Naive thymus-derived CD4-positive, alpha-beta T cell (primary cell): Measurements from ENCODE around the gene BCAP29. TPM values are rescaled to one million over a fixed set of nuclear protein-coding genes. Genes with fewer than 3 reads are reported as not detected.
A peak's percentile ranks its signal among the peaks of the same experiment; 100 is the strongest.

Source experiments
- ATAC-seq: fragments of 150-1000 bp; cut with Tn5 transposase; 2 replicates; pipeline ENCODE4 v1.10.0; 2021; ENCODE audit warnings: mild to moderate bottlenecking, moderate library complexity
- CTCF ChIA-PET: fragments of 350-600 bp; sonication (Branson Sonifier 250); formaldehyde crosslinking; loops from one replicate; lab custom pipeline; 2021; ENCODE audit warnings: antibody characterized with exemption; lab: Charles Lee
- POLR2A ChIA-PET: fragments of 350-600 bp; sonication (Branson Sonifier 250); formaldehyde crosslinking; loops from one replicate; lab custom pipeline; 2021; ENCODE audit warnings: antibody characterized with exemption, inconsistent platforms; lab: Charles Lee
- DNase-seq, 9 donors: peaks; one replicate each; pipeline versions ENCODE4 v3.0.0 to v3.0.0-alpha.2; 2020 to 2022; ENCODE audit warnings: mixed read lengths in 1 of 9
- H3K27ac ChIP-seq: one replicate; pipeline ENCODE4 v1.7.0; 2013; ENCODE audit warnings: mild to moderate bottlenecking, low read depth, low read length, moderate library complexity
- H3K27me3 ChIP-seq, 2 donors: one replicate each; pipeline ENCODE4 v1.7.0; 2013; ENCODE audit warnings: low read length in 2 of 2, mild to moderate bottlenecking in 2 of 2, moderate library complexity in 2 of 2; ENCODE audit not compliant: control insufficient read depth in 2 of 2, insufficient read depth in 2 of 2
- H3K36me3 ChIP-seq, 3 experiments: 1 replicate in 2 of 3; 2 replicates in 1 of 3; pipeline ENCODE4 v1.7.0; 2013; ENCODE audit warnings: low read length in 3 of 3, mild to moderate bottlenecking in 3 of 3, moderate library complexity in 1 of 3; ENCODE audit not compliant: insufficient read depth in 3 of 3, control insufficient read depth in 2 of 3
- H3K4me1 ChIP-seq, 2 donors: one replicate each; pipeline ENCODE4 v1.7.0; 2013; ENCODE audit warnings: low read length in 2 of 2, mild to moderate bottlenecking in 2 of 2, moderate library complexity in 1 of 2; ENCODE audit not compliant: control insufficient read depth in 2 of 2, insufficient read depth in 2 of 2
- H3K4me3 ChIP-seq: 2 replicates; pipeline ENCODE4 v1.7.0; 2013; ENCODE audit warnings: mild to moderate bottlenecking, low read length
- H3K9me3 ChIP-seq, 3 experiments: 1 replicate in 2 of 3; 2 replicates in 1 of 3; pipeline ENCODE4 v1.7.0; 2013; ENCODE audit warnings: low read length in 3 of 3; ENCODE audit not compliant: control insufficient read depth in 2 of 3
- H3K27ac Mint-ChIP-seq, 9 donors: one replicate each; pipeline ENCODE4 v1.8.0; 2020 to 2022; ENCODE audit warnings: mixed read lengths in 9 of 9, mild to moderate bottlenecking in 8 of 9, moderate library complexity in 5 of 9, inconsistent platforms in 2 of 9
- H3K27me3 Mint-ChIP-seq, 5 donors: one replicate each; pipeline ENCODE4 v1.8.0; 2021 to 2022; ENCODE audit warnings: mixed read lengths in 5 of 5, mild to moderate bottlenecking in 1 of 5
- H3K36me3 Mint-ChIP-seq, 5 donors: one replicate each; pipeline ENCODE4 v1.8.0; 2020 to 2022; ENCODE audit warnings: mixed read lengths in 5 of 5, mild to moderate bottlenecking in 3 of 5, inconsistent platforms in 1 of 5
- H3K4me1 Mint-ChIP-seq, 7 donors: one replicate each; pipeline ENCODE4 v1.8.0; 2020 to 2022; ENCODE audit warnings: mixed read lengths in 7 of 7, mild to moderate bottlenecking in 3 of 7, inconsistent platforms in 1 of 7
- H3K4me3 Mint-ChIP-seq, 10 donors: one replicate each; pipeline ENCODE4 v1.8.0; 2020 to 2022; ENCODE audit warnings: mild to moderate bottlenecking in 10 of 10, mixed read lengths in 10 of 10, moderate library complexity in 6 of 10, inconsistent platforms in 2 of 10
- H3K9me3 Mint-ChIP-seq, 11 donors: one replicate each; pipeline ENCODE4 v1.8.0; 2020 to 2022; ENCODE audit warnings: mixed read lengths in 11 of 11, mild to moderate bottlenecking in 4 of 11, inconsistent platforms in 1 of 11, moderate library complexity in 1 of 11
- intact Hi-C, 2 donors: fragments of 100-400 bp; cut with micrococcal nuclease; formaldehyde crosslinking; loops; one replicate each; pipeline ENCODE4 v1.15.1; 2023
- polyA plus RNA-seq, 2 donors: library from polyadenylated mRNA; unstranded; fragments of 300-500 nt; fragmentation: Illumina TruSeq; gene quantifications; one replicate each; pipeline ENCODE4 v1.2.3, GENCODE V29; 2021
- total RNA-seq, 6 experiments: library from RNA in 5 of 6; stranded (reverse) in 5 of 6; gene quantifications; 1 replicate in 5 of 6; 2 replicates in 1 of 6; pipeline ENCODE4 v1.2.3 and lab custom pipeline; 2021 to 2026

Gene BCAP29
- total and polyA plus RNA-seq, 7 experiments from 2014 or later, result 10.5 to 38.7 (median 24.4) TPM

- Histone ChIP-seq H3K9me3 (no peaks in the 10 kb centered on the region), H3K27me3 (no peaks in the 10 kb centered on the region), H3K27ac (no peak overlapping the region), H3K4me3 (no peak overlapping the region), H3K4me1 (no peaks in the 10 kb centered on the region), H3K36me3 (no peaks in the 10 kb centered on the region)
- Mint-ChIP-seq H3K9me3 (peaks cover 0 to 2% (median 0%) of the 10 kb centered on the region in 11 donors), H3K27me3 (no peaks in the 10 kb centered on the region), H3K4me3 (no peak overlapping the region), H3K27ac (no peak overlapping the region), H3K36me3 (peaks cover 11 to 45% (median 29%) of the 10 kb centered on the region in 5 donors), H3K4me1 (peaks cover 0 to 26% (median 0%) of the 10 kb centered on the region in 7 donors)
- POLR2A ChIA-PET, result no interaction called here
- intact Hi-C loops, result no loop called here
- ATAC-seq, result no peak
- no peak for DNase-seq
- CTCF ChIA-PET, result no interaction called here
Measured at GRCh38 chr7:107613439-107613838, 33.4 kb downstream of the BCAP29 start.

DNA sequence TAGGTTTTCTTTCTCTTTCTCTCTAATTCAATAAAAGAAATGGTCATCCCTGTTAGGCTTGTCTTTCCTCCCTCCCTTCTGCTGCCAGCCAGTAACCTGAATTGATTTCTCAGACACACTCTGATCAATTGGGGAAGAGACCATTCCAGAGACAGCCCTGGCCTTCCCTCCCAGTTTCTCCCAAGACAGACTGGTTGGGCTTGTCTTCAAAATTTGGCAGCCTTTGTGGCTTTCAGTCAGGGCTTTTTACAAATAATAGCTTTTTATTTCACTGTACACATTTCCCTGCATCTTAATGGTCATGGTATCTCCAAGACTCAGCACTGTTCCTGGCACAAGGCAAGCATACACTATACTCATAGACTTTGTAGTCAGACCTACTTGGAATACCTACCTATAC is 33.9 kb downstream of the BCAP29 start:
- no peaks in the 10 kb centered on the region for H3K9me3 ChIP-seq
- no peak overlapping the region for H3K27ac ChIP-seq
- H3K27me3 Mint-ChIP-seq, result no peaks in the 10 kb centered on the region
- H3K36me3 Mint-ChIP-seq, result peaks cover 7 to 42% (median 26%) of the 10 kb centered on the region in 5 donors
- H3K36me3 ChIP-seq, result no peaks in the 10 kb centered on the region
- ChIA-PET POLR2A (no interaction called here), CTCF (no interaction called here)
- DNase-seq (no peak), ATAC-seq (no peak)
- intact Hi-C loops, result loop anchor here in 1 of 2 donors (2.0 kb wide), 1 partner anchor 45 kb away; no protein-coding TSS in a partner anchor
- H3K4me3 ChIP-seq, result no peak overlapping the region
- H3K4me1 ChIP-seq, result no peaks in the 10 kb centered on the region
- no peak overlapping the region for H3K4me3 Mint-ChIP-seq
- H3K27me3 ChIP-seq, result no peaks in the 10 kb centered on the region
- peaks cover 0 to 2% (median 0%) of the 10 kb centered on the region in 11 donors for H3K9me3 Mint-ChIP-seq
- no peak overlapping the region for H3K27ac Mint-ChIP-seq
- peaks cover 0 to 26% (median 0%) of the 10 kb centered on the region in 7 donors for H3K4me1 Mint-ChIP-seq

- intact Hi-C loops, result loop anchor here in 1 of 2 donors (2.0 kb wide), 1 partner anchor 44 kb away; no protein-coding TSS in a partner anchor
- no peaks in the 10 kb centered on the region for H3K9me3 ChIP-seq
- H3K27ac ChIP-seq, result no peak overlapping the region
- Mint-ChIP-seq H3K9me3 (peaks cover 0 to 2% (median 0%) of the 10 kb centered on the region in 11 donors), H3K27me3 (no peaks in the 10 kb centered on the region), H3K4me3 (peak overlapping the region in 1 of 10 donors; percentile 69), H3K4me1 (peaks cover 0 to 26% (median 0%) of the 10 kb centered on the region in 7 donors), H3K36me3 (peaks cover 5 to 37% (median 23%) of the 10 kb centered on the region in 5 donors), H3K27ac (no peak overlapping the region)
- no peaks in the 10 kb centered on the region for H3K4me1 ChIP-seq
- ChIA-PET POLR2A (no interaction called here), CTCF (no interaction called here)
- DNase-seq, result no peak
- ATAC-seq, result no peak
- no peak overlapping the region for H3K4me3 ChIP-seq
- no peaks in the 10 kb centered on the region for H3K36me3 ChIP-seq
- H3K27me3 ChIP-seq, result no peaks in the 10 kb centered on the region
Measured at GRCh38 chr7:107614425-107614824, 34.4 kb downstream of the BCAP29 start.

- H3K27ac ChIP-seq, result no peak overlapping the region
- intact Hi-C loops, result loop anchor here in 1 of 2 donors (2.0 kb wide), 1 partner anchor 43 kb away; no protein-coding TSS in a partner anchor
- Mint-ChIP-seq H3K36me3 (peaks cover 5 to 33% (median 19%) of the 10 kb centered on the region in 5 donors), H3K4me3 (no peak overlapping the region), H3K27ac (peak overlapping the region in 1 of 9 donors; percentile 26), H3K27me3 (no peaks in the 10 kb centered on the region), H3K9me3 (peaks cover 0 to 2% (median 0%) of the 10 kb centered on the region in 11 donors), H3K4me1 (peaks cover 0 to 26% (median 0%) of the 10 kb centered on the region in 7 donors)
- ChIA-PET CTCF (no interaction called here), POLR2A (no interaction called here)
- H3K4me3 ChIP-seq, result no peak overlapping the region
- H3K4me1 ChIP-seq, result no peaks in the 10 kb centered on the region
- H3K27me3 ChIP-seq, result no peaks in the 10 kb centered on the region
- DNase-seq, result no peak
- no peaks in the 10 kb centered on the region for H3K36me3 ChIP-seq
- ATAC-seq, result no peak
- no peaks in the 10 kb centered on the region for H3K9me3 ChIP-seq
Measured at GRCh38 chr7:107615910-107616680, 36.0 kb downstream of the BCAP29 start.

DNA sequence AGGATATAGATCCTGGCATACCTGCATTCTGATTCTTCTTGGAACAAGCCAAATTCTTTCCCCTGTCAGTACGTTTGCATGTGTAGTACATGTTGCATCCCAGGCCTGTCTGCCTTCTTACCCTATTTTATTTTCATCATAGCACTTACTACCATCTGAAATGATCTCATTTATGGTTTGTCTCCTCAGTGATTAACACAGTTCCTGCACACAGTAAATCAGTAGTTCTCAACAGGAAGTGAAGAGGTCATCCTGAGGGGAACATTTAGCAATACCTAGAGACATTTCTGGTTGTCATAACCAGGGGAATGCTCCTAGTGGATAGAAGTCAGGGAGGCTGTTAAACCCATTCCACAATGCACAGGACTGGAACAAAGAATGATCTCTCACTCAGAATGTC is 42.4 kb downstream of the BCAP29 start:
- Histone ChIP-seq H3K4me3 (no peak overlapping the region), H3K27me3 (no peaks in the 10 kb centered on the region), H3K4me1 (no peaks in the 10 kb centered on the region), H3K36me3 (no peaks in the 10 kb centered on the region), H3K9me3 (no peaks in the 10 kb centered on the region), H3K27ac (no peak overlapping the region)
- POLR2A ChIA-PET, result no interaction called here
- Mint-ChIP-seq H3K9me3 (peaks cover 0 to 6% (median 0%) of the 10 kb centered on the region in 11 donors), H3K4me3 (no peak overlapping the region), H3K36me3 (peaks cover 0 to 21% (median 6%) of the 10 kb centered on the region in 5 donors), H3K4me1 (no peaks in the 10 kb centered on the region), H3K27ac (no peak overlapping the region), H3K27me3 (no peaks in the 10 kb centered on the region)
- DNase-seq (no peak), ATAC-seq (peak; percentile 57)
- intact Hi-C loops, result loop anchor here in 1 of 2 donors (2.0 kb wide), 1 partner anchor 36 kb away; no protein-coding TSS in a partner anchor
- CTCF ChIA-PET, result no interaction called here

DNA sequence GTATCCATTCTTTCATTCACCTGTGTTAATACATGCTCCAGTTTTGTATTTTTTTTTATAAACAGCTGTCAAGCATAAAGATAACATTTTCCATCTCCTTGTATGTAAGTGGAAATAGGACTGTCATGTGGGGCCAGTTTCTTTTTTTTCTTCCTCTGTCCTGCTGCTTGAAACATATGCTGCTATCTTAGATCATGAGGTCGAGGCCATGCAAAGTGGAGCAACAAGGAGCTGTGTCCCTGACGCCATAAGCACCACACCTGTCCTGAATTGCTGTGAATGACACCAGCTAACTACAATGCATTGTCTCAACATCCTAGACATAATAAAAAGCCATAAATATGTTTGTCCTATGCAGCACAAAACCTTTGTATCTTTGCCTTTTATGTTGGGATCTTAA is 42.8 kb downstream of the BCAP29 start:
- Mint-ChIP-seq H3K27ac (no peak overlapping the region), H3K4me1 (no peaks in the 10 kb centered on the region), H3K9me3 (peaks cover 0 to 8% (median 0%) of the 10 kb centered on the region in 11 donors), H3K27me3 (no peaks in the 10 kb centered on the region), H3K36me3 (peaks cover 0 to 23% (median 7%) of the 10 kb centered on the region in 5 donors), H3K4me3 (no peak overlapping the region)
- ATAC-seq, result no peak
- Histone ChIP-seq H3K27ac (no peak overlapping the region), H3K36me3 (no peaks in the 10 kb centered on the region), H3K27me3 (no peaks in the 10 kb centered on the region), H3K9me3 (no peaks in the 10 kb centered on the region), H3K4me1 (no peaks in the 10 kb centered on the region), H3K4me3 (no peak overlapping the region)
- DNase-seq, result no peak
- intact Hi-C loops, result loop anchor here in 1 of 2 donors (2.0 kb wide), 1 partner anchor 36 kb away; no protein-coding TSS in a partner anchor
- POLR2A ChIA-PET, result no interaction called here
- CTCF ChIA-PET, result no interaction called here
